ENCODE data around the gene PRPF40A.

- TF ChIP-seq USF2 (IDR thresholded peaks at IDR 0.05; ENCODE audit: low read length) (no peak), EZH2 (IDR thresholded peaks at IDR 0.05; ENCODE audit: low read depth, low read length, severe bottlenecking) (no peak), RNF2 (IDR thresholded peaks at IDR 0.05; ENCODE audit: borderline replicate concordance, low read depth, low read length, missing control alignments, poor library complexity, severe bottlenecking) (no peak), POLR2A (IDR thresholded peaks at IDR 0.05; ENCODE audit: control extremely low read depth in 1 of 2, low read depth in 2 of 2, low read length in 2 of 2) (no peak), CTCF (IDR thresholded peaks at IDR 0.05; ENCODE audit: control extremely low read depth in 1 of 3, insufficient read depth in 1 of 3, low read depth in 1 of 3, low read length in 3 of 3) (no peak), HDAC6 (IDR thresholded peaks at IDR 0.05; ENCODE audit: low read depth, low read length) (no peak), POLR2AphosphoS5 (IDR thresholded peaks at IDR 0.05; ENCODE audit: low read depth, low read length) (no peak), MAX (IDR thresholded peaks at IDR 0.05) (no peak), JUND (IDR thresholded peaks at IDR 0.05; ENCODE audit: low read length) (no peak)
These were observed 12.6 kb upstream of the PRPF40A start for GRCh38 chr2:152729844-152730243.

Measured in H1 (cell line).